HepG2 (cell line): ENCODE results near the gene CHID1. TPM values are rescaled to one million over a fixed set of nuclear protein-coding genes. Genes with fewer than 3 reads are reported as not detected.
A peak's percentile ranks its signal among the peaks of the same experiment; 100 is the strongest.

ENCODE experiments used
- GLI4 ChIP-seq: sonication (generic); formaldehyde crosslinking; IDR thresholded peaks from 2 replicates; pipeline ENCODE4 v1.5.1; 2020; ENCODE audit warnings: missing genetic modification reagents, mild to moderate bottlenecking, moderate library complexity, borderline replicate concordance
- HNRNPK ChIP-seq: fragments of 200-400 bp; formaldehyde crosslinking; IDR thresholded peaks from 2 replicates; pipeline ENCODE4 v1.6.1; 2018; ENCODE audit warnings: low read length, low read depth, moderate library complexity, mild to moderate bottlenecking; ENCODE audit not compliant: poor library complexity, severe bottlenecking
- IKZF4 ChIP-seq: sonication (generic); formaldehyde crosslinking; IDR thresholded peaks from 2 replicates; pipeline ENCODE4 v1.5.1; 2020; ENCODE audit warnings: borderline replicate concordance, mild to moderate bottlenecking, low read depth, missing genetic modification reagents; ENCODE audit errors: not compliant biosample characterization
- KDM3A ChIP-seq: IDR thresholded peaks from 2 replicates; pipeline ENCODE4 v1.6.1; 2018; ENCODE audit warnings: low read depth, missing compliant biosample characterization
- NFAT5 ChIP-seq: sonication (generic); formaldehyde crosslinking; IDR thresholded peaks from 2 replicates; pipeline ENCODE4 v1.4.0; 2020; ENCODE audit warnings: missing genetic modification reagents
- NFKB2 ChIP-seq: sonication (generic); formaldehyde crosslinking; IDR thresholded peaks from 2 replicates; pipeline ENCODE4 v1.4.0; 2020; ENCODE audit warnings: missing genetic modification reagents, borderline replicate concordance
- NR3C1 ChIP-seq: sonication (generic); formaldehyde crosslinking; IDR thresholded peaks from 2 replicates; pipeline ENCODE4 v1.4.0; 2020; ENCODE audit warnings: missing genetic modification reagents
- POLR2G ChIP-seq: fragments of 200-400 bp; formaldehyde crosslinking; IDR thresholded peaks from 2 replicates; pipeline ENCODE4 v1.6.1; 2018; ENCODE audit warnings: mild to moderate bottlenecking, low read depth, low read length, moderate library complexity
- SOX13 ChIP-seq, 3 experiments: fragments of 450-650 bp in 1 of 3; sonication (generic) in 1 of 3; formaldehyde crosslinking in 1 of 3; IDR thresholded peaks in 2 of 3; conservative IDR thresholded peaks in 1 of 3; 2 replicates each; pipeline versions ENCODE4 v1.5.0 to v1.6.1; 2016 to 2020; ENCODE audit warnings: antibody characterized with exemption in 1 of 3, mild to moderate bottlenecking in 1 of 3, missing compliant biosample characterization in 1 of 3, missing genetic modification reagents in 1 of 3, moderate library complexity in 1 of 3
- ZFP91 ChIP-seq: sonication (generic); formaldehyde crosslinking; IDR thresholded peaks from 2 replicates; pipeline ENCODE4 v1.9.0; 2022; ENCODE audit warnings: missing genetic modification reagents, mild to moderate bottlenecking, borderline replicate concordance
- ZFX ChIP-seq: sonication (generic); formaldehyde crosslinking; IDR thresholded peaks from 2 replicates; pipeline ENCODE4 v1.4.0; 2020; ENCODE audit warnings: mild to moderate bottlenecking, low read depth, missing genetic modification reagents, moderate library complexity
- ZNF580 ChIP-seq: IDR thresholded peaks from 2 replicates; pipeline ENCODE4 v1.6.1; 2016; ENCODE audit warnings: low read depth, borderline replicate concordance
- ZNF770 ChIP-seq: sonication (generic); formaldehyde crosslinking; IDR thresholded peaks from 2 replicates; pipeline ENCODE4 v1.5.0; 2020; ENCODE audit warnings: mild to moderate bottlenecking, missing genetic modification reagents
- ZZZ3 ChIP-seq: sonication (generic); formaldehyde crosslinking; IDR thresholded peaks from 2 replicates; pipeline ENCODE4 v1.4.0; 2020; ENCODE audit warnings: missing genetic modification reagents, mild to moderate bottlenecking, borderline replicate concordance
- polyA plus RNA-seq, 8 experiments: library from polyadenylated mRNA; depleted of rRNA in 3 of 8; stranded (reverse) in 7 of 8; unstranded in 1 of 8; fragments of >200 nt; fragmentation: Illumina TruSeq in 4 of 8; extraction: Trizol in 4 of 8; gene quantifications; 2 replicates each; pipeline versions ENCODE4 v1.2.1 to v1.2.3, GENCODE V29; 2011 to 2016; ENCODE audit warnings: low read depth in 4 of 8, missing spikeins in 1 of 8, mixed read lengths in 1 of 8; ENCODE audit not compliant: insufficient read depth in 1 of 8
- total RNA-seq, 5 experiments: library from RNA; depleted of rRNA; stranded (reverse); fragments of >200 nt; fragmentation: Illumina TruSeq; extraction: Trizol; gene quantifications; 2 replicates each; pipeline ENCODE4 v1.2.3, GENCODE V29; 2016; ENCODE audit warnings: low read depth in 1 of 5
- TF ChIP-seq, protein P1 (sequence below): sonication (generic); formaldehyde crosslinking; conservative IDR thresholded peaks from 2 replicates; pipeline ENCODE4 v1.8.0; 2022; ENCODE audit warnings: low read depth, missing genetic modification reagents

Gene CHID1
- total and polyA plus RNA-seq, 2 of the 13 experiments (the other 11 are each of a cell fraction or from before 2014, with no cell fraction given), result 65.1 to 93.6 TPM

DNA sequence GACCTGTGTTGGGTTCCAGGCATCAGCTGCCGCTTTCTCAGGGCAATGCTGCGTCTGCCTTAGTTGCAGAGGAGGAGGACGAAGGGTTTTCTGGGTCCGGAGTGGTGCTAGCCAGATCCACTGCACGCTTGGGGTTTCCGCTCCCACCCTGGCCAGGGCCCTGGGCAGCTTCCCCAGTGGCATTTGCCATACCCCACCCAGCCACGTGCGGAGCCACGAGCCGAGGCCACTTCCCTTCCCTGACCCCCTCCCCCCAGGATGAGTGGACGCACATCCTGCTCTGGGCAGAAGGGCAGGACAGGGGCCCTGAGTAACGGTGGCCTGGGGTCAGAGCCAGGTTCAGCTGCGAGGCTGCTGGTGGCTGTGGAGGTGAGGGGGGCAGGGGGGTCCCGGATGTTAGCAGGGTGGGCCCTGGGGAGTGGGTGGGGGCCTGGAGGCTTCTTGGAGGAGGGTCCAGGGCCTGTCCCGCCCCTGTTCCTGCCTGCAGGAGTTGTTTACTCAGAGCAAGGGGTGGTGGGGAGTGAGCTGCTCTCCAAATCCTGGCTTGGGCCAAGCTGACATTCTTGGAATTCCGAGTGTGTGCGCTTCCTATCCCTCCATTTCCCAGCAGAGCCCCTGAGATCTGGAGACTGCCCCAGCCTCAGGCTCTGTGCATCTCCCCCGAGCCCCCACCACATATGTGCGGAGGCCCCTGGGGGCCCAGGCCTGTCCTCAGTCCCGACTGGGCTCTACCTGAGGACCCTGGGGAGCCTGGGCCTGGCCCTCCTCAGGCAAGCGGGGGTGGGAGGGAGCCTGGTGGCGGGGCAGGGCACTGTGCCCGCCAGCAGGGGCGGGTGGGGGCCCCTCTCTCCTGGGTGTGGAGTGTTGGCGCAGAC lies 66.6 kb downstream of the CHID1 start (continued):
- TF ChIP-seq, protein P1, sequence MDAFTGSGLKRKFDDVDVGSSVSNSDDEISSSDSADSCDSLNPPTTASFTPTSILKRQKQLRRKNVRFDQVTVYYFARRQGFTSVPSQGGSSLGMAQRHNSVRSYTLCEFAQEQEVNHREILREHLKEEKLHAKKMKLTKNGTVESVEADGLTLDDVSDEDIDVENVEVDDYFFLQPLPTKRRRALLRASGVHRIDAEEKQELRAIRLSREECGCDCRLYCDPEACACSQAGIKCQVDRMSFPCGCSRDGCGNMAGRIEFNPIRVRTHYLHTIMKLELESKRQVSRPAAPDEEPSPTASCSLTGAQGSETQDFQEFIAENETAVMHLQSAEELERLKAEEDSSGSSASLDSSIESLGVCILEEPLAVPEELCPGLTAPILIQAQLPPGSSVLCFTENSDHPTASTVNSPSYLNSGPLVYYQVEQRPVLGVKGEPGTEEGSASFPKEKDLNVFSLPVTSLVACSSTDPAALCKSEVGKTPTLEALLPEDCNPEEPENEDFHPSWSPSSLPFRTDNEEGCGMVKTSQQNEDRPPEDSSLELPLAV (CRISPR knock-in tag), result no peak
- TF ChIP-seq NFKB2 (CRISPR knock-in tag), result no peak; the same call in 1 of the 2 replicates
- TF ChIP-seq NFAT5 (CRISPR knock-in tag), result no peak
- peak; percentile 85 for TF ChIP-seq ZFX
- TF ChIP-seq NR3C1 (CRISPR knock-in tag), result no peak
- TF ChIP-seq POLR2G, result peak; percentile 63
- peak; percentile 16; the same call in 1 of the 2 replicates for TF ChIP-seq ZNF770 (CRISPR knock-in tag)
- TF ChIP-seq GLI4 (CRISPR knock-in tag), result no peak
- TF ChIP-seq HNRNPK, result no peak
- peak; percentile 83 for TF ChIP-seq ZFP91 (CRISPR knock-in tag)
- peak; percentile 64 for TF ChIP-seq IKZF4 (CRISPR knock-in tag)
- no peak; the same call in 1 of the 2 replicates for TF ChIP-seq ZZZ3 (CRISPR knock-in tag)
- no peak for TF ChIP-seq KDM3A (CRISPR knock-in tag)
- TF ChIP-seq ZNF580, result peak; percentile 68; the same call in 1 of the 2 replicates
- no peak for TF ChIP-seq SOX13 (IDR thresholded peaks at IDR 0.05)
- no peak for TF ChIP-seq SOX13 (CRISPR knock-in tag; conservative IDR thresholded peaks at IDR 0.05 in 1 of 2, IDR thresholded peaks at IDR 0.05 in 1 of 2)
